GM12878 (cell line): Measurements from ENCODE around the gene DCN. TPM values are rescaled to one million over a fixed set of nuclear protein-coding genes. Genes with fewer than 3 reads are reported as not detected.

ENCODE experiments used
- ATAC-seq: fragments of 200-7000 bp; cut with Tn5 transposase; 3 replicates; pipeline ENCODE4 v1.9.1; 2020; ENCODE audit warnings: mild to moderate bottlenecking, moderate library complexity
- BruUV-seq: library from RNA; stranded (reverse); fragments of 400-500 nt; replicated peaks from 2 replicates; lab custom pipeline; 2021; lab: Mats Ljungman, UMichigan
- CTCF ChIA-PET: fragments of 300-600 bp; sonication (Branson Sonifier 250); formaldehyde crosslinking; extraction: SDS; loops from one replicate; lab custom pipeline; 2021; ENCODE audit warnings: inconsistent platforms; lab: Yijun Ruan, JAX
- POLR2A ChIA-PET: fragments of 350-600 bp; formaldehyde crosslinking; extraction: SDS; loops from one replicate; lab custom pipeline; 2021; ENCODE audit warnings: inconsistent platforms; lab: Charles Lee
- RAD21 ChIA-PET: fragments of 300-600 bp; sonication (Branson Sonifier 250); formaldehyde crosslinking; loops from one replicate; lab custom pipeline; 2023; ENCODE audit warnings: antibody characterized with exemption; ENCODE audit not compliant: unreplicated experiment; lab: Charles Lee
- SMC1A ChIA-PET: fragments of 300-600 bp; sonication (Branson Sonifier 250); formaldehyde crosslinking; loops from one replicate; lab custom pipeline; 2023; ENCODE audit not compliant: unreplicated experiment, uncharacterized antibody; lab: Charles Lee
- DNase-seq: peaks from one replicate; pipeline ENCODE4 v3.0.0-alpha.2; 2011; ENCODE audit warnings: low read depth, low spot score
- FAIRE-seq: peaks from 3 replicates; lab custom pipeline; 2011; peaks lifted over from hg19 to GRCh38; lab: Jason Lieb, UNC
- H2AFZ ChIP-seq: 2 replicates; pipeline ENCODE4 v1.6.0; 2011; ENCODE audit warnings: low read depth, low read length, control low read depth; ENCODE audit not compliant: control insufficient read depth
- H3K27ac ChIP-seq: 2 replicates; pipeline ENCODE4 v1.5.1; 2011; ENCODE audit warnings: control low read depth; ENCODE audit not compliant: control insufficient read depth, insufficient read depth
- H3K27me3 ChIP-seq, 2 experiments: replicated peaks in 1 of 2; 2 replicates each; pipeline versions ENCODE4 v1.6.0 to v1.6.1; 2011; ENCODE audit warnings: low read length in 1 of 2; ENCODE audit not compliant: control insufficient read depth in 2 of 2, insufficient read depth in 2 of 2
- H3K36me3 ChIP-seq, 2 experiments: 2 replicates each; pipeline ENCODE4 v1.5.1; 2011; ENCODE audit warnings: low read length in 1 of 2; ENCODE audit not compliant: control insufficient read depth in 2 of 2, insufficient read depth in 2 of 2
- H3K4me1 ChIP-seq: 2 replicates; pipeline ENCODE4 v1.6.1; 2011; ENCODE audit warnings: mild to moderate bottlenecking, low read length, moderate library complexity, mixed read lengths; ENCODE audit not compliant: control insufficient read depth, insufficient read depth
- H3K4me2 ChIP-seq: 2 replicates; pipeline ENCODE4 v1.6.0; 2011; ENCODE audit warnings: control low read depth; ENCODE audit not compliant: control insufficient read depth, insufficient read depth
- H3K4me3 ChIP-seq: fragments of 200-600 bp; sonication (generic); 2 replicates; pipeline ENCODE4 v1.5.1; 2016
- H3K79me2 ChIP-seq: 2 replicates; pipeline ENCODE4 v1.6.0; 2011; ENCODE audit warnings: low read length; ENCODE audit not compliant: control insufficient read depth, insufficient read depth
- H3K9ac ChIP-seq: 2 replicates; pipeline ENCODE4 v1.8.0; 2011; ENCODE audit warnings: low read length, control low read depth, mixed read lengths; ENCODE audit not compliant: control insufficient read depth, insufficient read depth
- H3K9me3 ChIP-seq: replicated peaks from 3 replicates; pipeline ENCODE4 v1.5.1; 2011; ENCODE audit warnings: mild to moderate bottlenecking, low read length; ENCODE audit not compliant: control insufficient read depth, insufficient read depth
- H4K20me1 ChIP-seq: 2 replicates; pipeline ENCODE4 v1.6.0; 2011; ENCODE audit not compliant: control insufficient read depth, insufficient read depth
- BRCA1 ChIP-seq: IDR thresholded peaks from 2 replicates; pipeline ENCODE4 v1.6.1; 2011; ENCODE audit warnings: low read depth, low read length, improper control_type of control experiment
- CBX5 ChIP-seq: sonication (generic); IDR thresholded peaks from 2 replicates; pipeline ENCODE4 v1.6.1; 2016; ENCODE audit warnings: low read depth, moderate library complexity, mild to moderate bottlenecking, inconsistent platforms
- EP300 ChIP-seq, 2 experiments: fragments of 150-350 bp in 1 of 2; IDR thresholded peaks; 2 replicates each; pipeline ENCODE4 v1.6.1; 2011 to 2012; ENCODE audit warnings: low read depth in 2 of 2, low read length in 2 of 2, borderline replicate concordance in 1 of 2, improper control_type of control experiment in 1 of 2, inconsistent platforms in 1 of 2; ENCODE audit not compliant: control insufficient read depth in 1 of 2
- ESRRA ChIP-seq: IDR thresholded peaks from 2 replicates; pipeline ENCODE4 v1.6.1; 2012; ENCODE audit warnings: mild to moderate bottlenecking, low read length, improper control_type of control experiment
- LARP7 ChIP-seq: fragments of 450-650 bp; IDR thresholded peaks from 2 replicates; pipeline ENCODE4 v1.6.1; 2017; ENCODE audit warnings: mild to moderate bottlenecking
- MXI1 ChIP-seq: fragments of 150-350 bp; IDR thresholded peaks from 2 replicates; pipeline ENCODE4 v1.6.1; 2011; ENCODE audit warnings: low read depth, mild to moderate bottlenecking, inconsistent platforms, low read length, improper control_type of control experiment
- MYB ChIP-seq: fragments of 150-350 bp; IDR thresholded peaks from 2 replicates; pipeline ENCODE4 v1.6.1; 2014; ENCODE audit warnings: mild to moderate bottlenecking, low read depth, low read length, borderline replicate concordance
- NFYA ChIP-seq: IDR thresholded peaks from 2 replicates; pipeline ENCODE4 v1.6.1; 2011; ENCODE audit warnings: low read depth, mild to moderate bottlenecking, low read length, improper control_type of control experiment, borderline replicate concordance
- PAX5 ChIP-seq: IDR thresholded peaks from 2 replicates; pipeline ENCODE4 v1.6.1; 2011; ENCODE audit warnings: low read depth, low read length, borderline replicate concordance
- POLR2A ChIP-seq: IDR thresholded peaks from 2 replicates; pipeline ENCODE4 v1.6.1; 2011; ENCODE audit warnings: low read depth, mild to moderate bottlenecking, low read length
- POU2F2 ChIP-seq: IDR thresholded peaks from 3 replicates; pipeline ENCODE4 v1.6.1; 2011; ENCODE audit warnings: low read depth, mild to moderate bottlenecking, low read length, borderline replicate concordance
- RFX5 ChIP-seq: IDR thresholded peaks from 2 replicates; pipeline ENCODE4 v1.6.1; 2011; ENCODE audit warnings: low read depth, low read length, improper control_type of control experiment
- SKIL ChIP-seq: fragments of 450-650 bp; IDR thresholded peaks from 2 replicates; pipeline ENCODE4 v1.6.1; 2017; ENCODE audit warnings: mild to moderate bottlenecking, low read depth, inconsistent platforms; ENCODE audit not compliant: poor library complexity, severe bottlenecking
- SMAD5 ChIP-seq: IDR thresholded peaks from 2 replicates; pipeline ENCODE4 v1.6.1; 2016; ENCODE audit warnings: antibody characterized with exemption, low read depth
- STAT3 ChIP-seq: IDR thresholded peaks from 2 replicates; pipeline ENCODE4 v1.6.1; 2011; ENCODE audit warnings: low read depth, low read length, improper control_type of control experiment
- ZZZ3 ChIP-seq: IDR thresholded peaks from 2 replicates; pipeline ENCODE4 v1.6.1; 2011; ENCODE audit warnings: low read depth; ENCODE audit not compliant: control insufficient read depth, insufficient read length
- whole genome bisulfite sequencing: methylation state at CpG from one replicate; pipeline ENCODE4 v1.1.6; 2016; ENCODE audit warnings: low lambda C conversion rate; ENCODE audit not compliant: insufficient replicate concordance, insufficient coverage; ENCODE audit errors: missing lambda C conversion rate; 5-methylcytosine and 5-hydroxymethylcytosine counted together
- in situ Hi-C: fragments of 300-500 bp; cut with MboI; formaldehyde crosslinking; loops from 9 replicates; pipeline ENCODE4 v1.14.3; 2018; ENCODE audit warnings: mixed read lengths
- intact Hi-C: fragments of 100-400 bp; cut with micrococcal nuclease; formaldehyde crosslinking; loops from one replicate; pipeline ENCODE4 v1.14.2; 2022; ENCODE audit not compliant: unreplicated experiment
- polyA plus RNA-seq, 11 experiments: library from polyadenylated mRNA; depleted of rRNA in 4 of 11; unstranded in 6 of 11; stranded (reverse) in 5 of 11; fragments of >200 nt; fragmentation: Nextera tagmentation in 4 of 11; fragmentation: Illumina TruSeq in 1 of 11; extraction: Ambion mirVana in 4 of 11; extraction: Trizol in 1 of 11; gene quantifications; 1 replicate in 1 of 11; 2 replicates in 10 of 11; pipeline versions ENCODE4 v1.2.1 to v1.2.3, GENCODE V29; 2011 to 2016; ENCODE audit warnings: inconsistent platforms in 2 of 11, missing spikeins in 2 of 11, low read depth in 1 of 11
- total RNA-seq, 4 experiments: library from RNA; depleted of rRNA in 3 of 4; stranded (reverse); fragments of >200 nt in 3 of 4; fragmentation: Illumina TruSeq in 1 of 4; extraction: Trizol in 1 of 4; gene quantifications; 2 replicates each; pipeline versions ENCODE4 v1.2.1 to v1.2.3, GENCODE V29; 2013 to 2021

Gene DCN
- total and polyA plus RNA-seq, 10 of the 15 experiments (the other 5 are each of a cell fraction or from before 2014, with no cell fraction given), result 0.07 to 2.1 (median 0.75) TPM; not detected in 6

DNA sequence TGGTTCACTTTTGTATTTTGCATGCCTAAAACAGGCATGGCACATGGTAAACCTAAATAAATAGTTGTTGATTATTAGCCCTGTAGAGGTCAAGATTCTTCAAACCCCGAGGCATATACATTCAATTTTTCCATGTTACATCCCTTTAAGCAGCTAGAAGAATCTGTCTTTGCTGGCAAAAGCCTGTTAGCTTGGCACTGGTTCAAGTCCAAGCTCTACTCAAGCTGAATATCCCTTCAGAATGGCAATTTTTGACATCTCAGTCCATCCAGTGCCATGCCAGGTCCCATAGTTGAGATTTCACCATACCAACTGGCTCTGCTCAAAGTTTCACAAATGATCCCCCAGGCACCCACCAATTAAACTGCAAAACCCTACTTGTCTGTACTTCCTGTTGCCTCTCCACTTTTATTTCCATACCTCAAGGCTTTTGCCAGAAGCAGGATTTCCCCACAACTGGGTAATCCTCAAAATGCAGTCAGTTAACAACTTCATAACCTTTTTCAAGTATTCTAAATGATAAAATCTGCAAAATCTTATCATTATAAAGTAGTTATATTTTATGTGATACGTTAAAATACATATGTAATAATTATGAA lies 9.0 kb upstream of the DCN start:
- DNase-seq (no peak), FAIRE-seq (no peak), ATAC-seq (no peak)
- POLR2A ChIA-PET, result no interaction called here
- WGBS, result 3% methylated on average over 2 of the region's 2 CpGs
- no peaks in the 10 kb centered on the region for H3K79me2 ChIP-seq
- H3K36me3 ChIP-seq, result no peaks in the 10 kb centered on the region
- intact Hi-C loops (no loop called here), in situ Hi-C loops (no loop called here)
- H4K20me1 ChIP-seq, result no peaks in the 10 kb centered on the region
- no TSS peak for BruUV-seq
- CTCF ChIA-PET, result no interaction called here
- TF ChIP-seq STAT3 (no peak), NFYA (no peak), SMAD5 (no peak)
- SMC1A ChIA-PET, result no interaction called here
- H3K27me3 ChIP-seq, result no peaks in the 10 kb centered on the region
- no peak overlapping the region for H3K9ac ChIP-seq
- no peak overlapping the region for H3K27ac ChIP-seq
- H3K9me3 ChIP-seq, result no peaks in the 10 kb centered on the region
- no peak overlapping the region for H3K4me2 ChIP-seq
- no peak overlapping the region for H2AFZ ChIP-seq
- no peak overlapping the region for H3K4me3 ChIP-seq
- RAD21 ChIA-PET, result no interaction called here
- no peaks in the 10 kb centered on the region for H3K4me1 ChIP-seq

DNA sequence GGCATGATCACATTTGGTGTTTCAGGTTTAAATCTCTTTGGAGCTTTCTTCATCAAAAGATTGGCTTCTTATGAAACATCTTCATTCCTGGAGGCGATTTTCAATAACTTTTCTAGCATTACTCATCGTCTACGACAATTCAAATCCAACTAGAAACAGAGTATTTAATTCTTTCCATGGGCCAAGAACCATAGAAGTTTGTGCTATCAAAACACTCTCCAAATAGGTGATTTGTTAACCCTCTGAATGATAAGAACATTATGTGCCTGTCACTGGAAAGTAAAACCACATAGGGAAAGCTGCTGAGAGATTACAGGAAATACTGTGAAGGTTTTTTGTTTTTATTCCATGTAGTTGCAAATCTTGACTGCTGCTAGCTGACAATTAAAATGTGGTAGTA lies 6.9 kb upstream of the DCN start:
- ATAC-seq, result no peak
- Histone ChIP-seq H3K36me3 (no peaks in the 10 kb centered on the region), H3K4me2 (no peak overlapping the region), H3K4me3 (no peak overlapping the region), H3K9me3 (no peaks in the 10 kb centered on the region), H2AFZ (no peak overlapping the region), H3K9ac (no peak overlapping the region), H4K20me1 (no peaks in the 10 kb centered on the region), H3K79me2 (no peaks in the 10 kb centered on the region), H3K27me3 (no peaks in the 10 kb centered on the region), H3K4me1 (no peaks in the 10 kb centered on the region), H3K27ac (no peak overlapping the region)
- WGBS, result 0% methylated on average over 3 of the region's 3 CpGs
- FAIRE-seq, result no peak
- POLR2A ChIA-PET, result no interaction called here
- CTCF ChIA-PET, result interaction anchor here (0.8 kb wide), 1 partner anchor 12 kb away, joined by 3 read pairs; no protein-coding TSS in a partner anchor
- BruUV-seq, result no TSS peak
- no peak for DNase-seq
- in situ Hi-C loops (no loop called here), intact Hi-C loops (no loop called here)
- RAD21 ChIA-PET, result no interaction called here
- SMC1A ChIA-PET, result interaction anchor here (1.1 kb wide), 1 partner anchor 12 kb away, joined by 3 read pairs; no protein-coding TSS in a partner anchor
- no peak for TF ChIP-seq ZZZ3
- no peak for TF ChIP-seq RFX5
- no peak for TF ChIP-seq MXI1
- no peak for TF ChIP-seq POU2F2
- TF ChIP-seq BRCA1, result no peak
- TF ChIP-seq CBX5, result no peak
- TF ChIP-seq POLR2A, result no peak
- no peak for TF ChIP-seq PAX5
- no peak for TF ChIP-seq EP300 (IDR thresholded peaks at IDR 0.05; ENCODE audit: borderline replicate concordance in 1 of 2, control insufficient read depth in 1 of 2, low read depth in 2 of 2, low read length in 2 of 2)
- TF ChIP-seq LARP7, result no peak
- TF ChIP-seq ESRRA, result no peak
- no peak for TF ChIP-seq MYB
- TF ChIP-seq SKIL, result no peak
